Ishikawa (cell line): ENCODE measurements around the gene RCE1.

ENCODE experiments used
- CEBPB ChIP-seq: IDR thresholded peaks from 2 replicates; pipeline ENCODE4 v1.6.1; 2012
- CREB1 ChIP-seq: IDR thresholded peaks from 2 replicates; pipeline ENCODE4 v1.6.1; 2012; ENCODE audit warnings: low read depth
- EGR1 ChIP-seq: IDR thresholded peaks from 2 replicates; pipeline ENCODE4 v1.6.1; 2012
- EP300 ChIP-seq: IDR thresholded peaks from 2 replicates; pipeline ENCODE4 v1.6.1; 2012; ENCODE audit warnings: borderline replicate concordance
- FOXM1 ChIP-seq: IDR thresholded peaks from 2 replicates; pipeline ENCODE4 v1.6.1; 2012; ENCODE audit warnings: low read depth, borderline replicate concordance
- NFIC ChIP-seq: IDR thresholded peaks from 2 replicates; pipeline ENCODE4 v1.6.1; 2012
- RAD21 ChIP-seq: IDR thresholded peaks from 2 replicates; pipeline ENCODE4 v1.6.1; 2012; ENCODE audit warnings: low read depth
- REST ChIP-seq: IDR thresholded peaks from 2 replicates; pipeline ENCODE4 v1.6.1; 2012; ENCODE audit warnings: low read depth, mild to moderate bottlenecking
- TAF1 ChIP-seq: IDR thresholded peaks from 2 replicates; pipeline ENCODE4 v1.6.1; 2012; ENCODE audit warnings: low read depth, mild to moderate bottlenecking
- TCF12 ChIP-seq: IDR thresholded peaks from 2 replicates; pipeline ENCODE4 v1.6.1; 2012; ENCODE audit warnings: low read depth
- TEAD4 ChIP-seq: IDR thresholded peaks from 2 replicates; pipeline ENCODE4 v1.6.1; 2012
- USF1 ChIP-seq: IDR thresholded peaks from 2 replicates; pipeline ENCODE4 v1.6.1; 2012
- YY1 ChIP-seq: IDR thresholded peaks from 2 replicates; pipeline ENCODE4 v1.6.1; 2012; ENCODE audit warnings: low read depth
- ZBTB7A ChIP-seq: IDR thresholded peaks from 2 replicates; pipeline ENCODE4 v1.6.1; 2012; ENCODE audit warnings: low read depth
- TF ChIP-seq, protein P1 (sequence below): IDR thresholded peaks from 2 replicates; pipeline ENCODE4 v1.6.1; 2012

Gene RCE1

GRCh38 chr11:66870131-66870530 is 26.9 kb downstream of the RCE1 start:
- TF ChIP-seq NFIC = no peak
- no peak for TF ChIP-seq TEAD4
- TF ChIP-seq REST = no peak
- no peak for TF ChIP-seq EP300
- no peak for TF ChIP-seq CEBPB

DNA sequence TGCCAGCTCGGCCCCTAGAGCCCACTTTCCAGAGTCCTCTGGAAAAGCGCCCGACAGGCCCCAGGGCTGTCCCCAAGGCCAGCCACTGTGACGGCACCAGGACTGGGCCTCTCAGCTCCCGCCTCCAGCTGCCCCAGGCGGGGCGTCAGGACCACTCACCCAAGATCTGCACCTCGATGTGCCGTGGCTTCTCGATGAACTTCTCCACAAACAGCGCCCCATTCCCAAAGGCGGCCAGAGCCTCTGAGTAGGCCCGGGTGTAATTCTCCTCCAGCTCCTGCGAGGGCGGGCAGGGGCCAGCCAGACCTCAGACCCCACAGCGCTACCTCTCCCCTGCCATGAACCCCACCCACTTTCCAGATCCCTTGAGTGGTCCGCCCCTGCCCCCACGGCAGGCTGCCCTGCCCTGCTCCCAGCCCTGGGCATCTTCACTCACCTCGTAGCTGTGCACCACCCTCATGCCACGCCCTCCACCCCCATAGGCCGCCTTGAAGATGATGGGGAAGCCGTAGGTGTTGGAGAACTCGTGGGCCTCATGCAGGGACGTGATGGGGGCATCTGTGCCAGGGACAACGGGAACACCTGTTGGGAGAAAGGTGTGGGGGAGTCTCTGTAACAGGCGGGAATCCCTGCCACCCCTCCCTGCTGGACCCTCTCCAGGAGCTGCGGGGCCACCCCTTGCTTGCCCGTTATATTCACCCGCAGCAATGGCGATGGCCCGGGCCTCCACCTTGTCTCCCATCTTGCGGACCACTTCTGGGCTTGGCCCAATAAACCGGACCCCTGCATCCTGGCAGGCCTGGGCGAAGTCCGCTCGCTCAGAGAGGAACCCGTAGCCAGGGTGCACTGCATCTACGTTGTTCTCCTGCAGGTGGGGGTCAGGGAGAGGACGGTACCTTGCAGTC is 27.6 kb downstream of the RCE1 start:
- TF ChIP-seq TAF1 (no peak), NFIC (no peak), ZBTB7A (no peak), TEAD4 (no peak), TCF12 (no peak), RAD21 (no peak), EP300 (no peak), FOXM1 (no peak), YY1 (no peak), CEBPB (no peak)
- TF ChIP-seq, protein P1, sequence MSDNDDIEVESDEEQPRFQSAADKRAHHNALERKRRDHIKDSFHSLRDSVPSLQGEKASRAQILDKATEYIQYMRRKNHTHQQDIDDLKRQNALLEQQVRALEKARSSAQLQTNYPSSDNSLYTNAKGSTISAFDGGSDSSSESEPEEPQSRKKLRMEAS = no peak

DNA sequence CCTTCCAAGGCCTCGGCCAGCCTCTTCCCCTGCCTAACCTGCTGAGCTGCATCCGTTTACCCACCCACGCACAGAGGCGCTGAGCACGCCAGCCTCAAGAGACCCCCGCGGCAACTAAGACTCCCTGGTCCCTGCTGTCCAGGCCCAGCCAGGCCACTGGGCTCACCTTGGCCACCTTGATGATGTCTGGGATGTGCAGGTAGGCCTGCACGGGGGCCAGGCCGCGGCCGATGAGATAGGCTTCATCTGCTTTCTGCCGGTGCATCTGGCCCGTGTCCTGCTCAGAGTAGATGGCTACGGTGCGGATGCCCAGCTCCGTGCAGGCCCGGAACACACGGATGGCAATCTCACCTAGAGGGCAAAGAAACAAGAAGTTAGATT is 28.3 kb downstream of the RCE1 start:
- no peak for TF ChIP-seq EP300
- no peak for TF ChIP-seq FOXM1
- no peak for TF ChIP-seq TCF12
- TF ChIP-seq CEBPB = no peak
- TF ChIP-seq USF1 = no peak
- TF ChIP-seq CREB1 = no peak
- TF ChIP-seq TAF1 = no peak
- TF ChIP-seq TEAD4 = no peak
- no peak for TF ChIP-seq REST
- TF ChIP-seq ZBTB7A = no peak
- TF ChIP-seq, protein P1 = no peak
- TF ChIP-seq NFIC = no peak
- TF ChIP-seq YY1 = no peak

- TF ChIP-seq TCF12 = no peak
- TF ChIP-seq NFIC = no peak
- TF ChIP-seq RAD21 = no peak
- TF ChIP-seq REST = no peak
Measured at GRCh38 chr11:66874232-66874631, 31.0 kb downstream of the RCE1 start.

- TF ChIP-seq RAD21 (no peak), ZBTB7A (no peak), TEAD4 (no peak), TAF1 (no peak), USF1 (no peak), EP300 (no peak), CREB1 (no peak), NFIC (no peak), CEBPB (no peak), REST (no peak), TCF12 (no peak), EGR1 (no peak), YY1 (no peak)
- TF ChIP-seq, protein P1 = no peak
Measured at GRCh38 chr11:66875378-66875777, 32.1 kb downstream of the RCE1 start.
